GM18507 (cell line): ENCODE results near the gene NME4.
"Not testable (repeated sequence)": the region's sequence is repeated elsewhere in the genome, so short reads cannot be mapped to it uniquely, and the experiment has no call there.

Experiments used
- DNase-seq: peaks from one replicate; pipeline ENCODE4 v3.0.0; 2011; ENCODE audit warnings: low read depth; ENCODE audit not compliant: insufficient read length; ENCODE audit errors: extremely low spot score
- FAIRE-seq: peaks from 2 replicates; lab custom pipeline; 2011; peaks lifted over from hg19 to GRCh38; lab: Jason Lieb, UNC

NME4 gene

GRCh38 chr16:422179-422578 lies 25.2 kb downstream of the NME4 start:
- not testable (repeated sequence) for DNase-seq, FAIRE-seq

- no peak for FAIRE-seq
Measured at GRCh38 chr16:424033-424622, 27.1 kb downstream of the NME4 start.

DNA sequence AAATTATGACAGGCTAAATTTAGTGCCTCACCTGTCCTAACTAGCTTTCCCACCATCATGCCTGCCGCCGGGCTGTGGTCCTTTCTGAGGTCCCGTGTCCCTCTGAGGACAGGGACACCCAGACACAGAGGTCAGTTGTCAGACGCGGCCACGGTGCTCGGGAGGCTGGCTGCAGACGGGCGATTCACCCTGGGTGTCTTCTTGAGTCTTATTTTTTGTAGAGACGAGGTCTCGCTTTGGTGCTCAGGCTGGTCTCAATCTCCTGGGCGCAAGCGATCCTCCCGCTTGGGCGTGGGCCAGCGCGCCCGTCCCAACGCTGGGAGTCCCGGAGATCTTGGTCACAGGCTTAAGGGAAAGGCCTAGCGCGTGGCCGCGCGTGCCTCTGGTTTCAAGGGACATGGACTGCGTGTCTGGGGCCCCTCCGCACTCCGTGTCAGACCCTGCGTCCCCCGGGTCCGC lies 27.7 kb downstream of the NME4 start:
- DNase-seq (no peak), FAIRE-seq (no peak)

More at GRCh38 chr16:424033-424622, 27.1 kb downstream of the NME4 start:
- DNase-seq = no peak

- FAIRE-seq = peak; percentile 69
- peak; percentile 91 for DNase-seq
Measured at GRCh38 chr16:425082-425718, 28.2 kb downstream of the NME4 start, which contains the start of gene RAB11FIP3. Gene RAB11FIP3 (plus strand): TSS chr16:425649. CDS start chr16:426007, 358 bp downstream.

DNA sequence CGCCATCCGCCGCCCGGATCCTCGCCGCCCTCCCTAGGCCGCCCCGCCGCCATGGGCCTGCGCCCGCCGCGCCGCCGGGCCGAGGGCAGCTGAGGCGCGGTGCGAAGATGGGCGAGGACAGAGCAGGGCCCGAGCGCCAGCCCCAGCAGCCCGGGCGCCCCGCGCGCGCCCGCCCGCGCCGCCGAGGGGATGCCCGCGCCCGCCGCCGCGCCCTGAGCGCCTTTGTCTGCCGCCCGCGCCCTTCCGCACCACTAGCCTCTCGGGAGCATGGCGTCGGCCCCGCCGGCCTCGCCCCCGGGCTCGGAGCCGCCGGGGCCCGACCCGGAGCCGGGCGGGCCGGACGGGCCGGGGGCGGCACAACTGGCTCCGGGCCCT lies 28.7 kb downstream of the NME4 start:
- FAIRE-seq = no peak
- DNase-seq = no peak

- FAIRE-seq (no peak), DNase-seq (no peak)
Measured at GRCh38 chr16:426115-426905, 29.3 kb downstream of the NME4 start.

DNA sequence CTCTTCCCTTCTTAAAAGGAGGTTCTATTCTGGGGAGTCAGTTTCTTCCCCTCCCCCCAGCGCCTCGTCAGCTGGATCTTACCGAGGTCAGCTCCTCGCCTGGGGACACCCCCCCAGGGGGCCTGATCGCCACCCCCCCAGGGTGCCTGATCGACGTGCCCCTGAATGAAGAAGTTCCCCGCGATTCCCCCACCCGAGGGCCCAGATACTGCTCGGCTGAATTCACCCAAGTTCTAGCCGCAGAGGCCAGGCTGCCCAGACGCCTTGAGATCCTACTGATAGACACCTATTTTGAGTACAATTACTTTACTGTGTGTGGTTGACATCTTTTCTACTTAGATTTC lies 29.9 kb downstream of the NME4 start:
- FAIRE-seq (no peak), DNase-seq (no peak)

DNA sequence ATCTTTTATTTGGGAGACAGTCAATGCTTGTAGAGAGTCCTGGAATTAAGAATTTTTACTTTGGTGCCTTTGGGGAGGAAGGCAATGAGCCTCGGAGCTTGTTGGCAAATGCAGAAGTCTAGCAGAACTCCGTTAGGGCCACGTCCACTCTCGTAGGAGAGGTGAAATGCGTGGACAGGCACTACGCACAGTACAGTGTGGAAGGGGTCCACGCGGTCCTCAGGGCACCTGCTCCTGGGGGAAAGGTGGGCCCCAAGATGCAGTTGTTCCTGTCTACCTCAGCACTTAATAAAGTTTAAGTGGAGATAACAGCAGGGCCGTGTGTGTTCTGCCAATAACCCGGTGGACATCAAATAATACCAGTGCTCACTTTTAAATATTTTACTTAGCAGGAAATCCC lies 30.3 kb downstream of the NME4 start:
- FAIRE-seq (no peak), DNase-seq (no peak)

GRCh38 chr16:430904-431303 lies 33.9 kb downstream of the NME4 start:
- DNase-seq = no peak
- FAIRE-seq = no peak

- DNase-seq (no peak), FAIRE-seq (no peak)
Measured at GRCh38 chr16:440627-441026, 43.6 kb downstream of the NME4 start.

DNA sequence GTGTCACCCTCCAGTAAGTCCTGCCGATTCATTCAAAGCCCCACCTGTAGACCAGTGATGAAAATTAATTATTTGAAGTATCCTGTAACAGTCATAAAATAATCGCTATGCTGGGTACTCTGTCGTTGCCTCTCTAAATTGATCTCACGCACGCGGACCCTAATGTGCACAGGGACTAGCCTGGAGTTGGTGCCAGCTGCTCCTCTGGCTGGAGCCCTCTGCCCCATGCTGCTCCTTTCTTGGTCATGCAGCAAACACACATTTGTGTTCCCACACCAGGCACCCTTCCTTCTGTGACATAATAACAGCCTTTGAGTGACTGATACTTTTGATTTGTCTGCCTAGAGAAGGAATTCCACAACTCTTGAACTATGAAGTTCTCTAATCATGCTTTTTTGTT lies 44.4 kb downstream of the NME4 start:
- FAIRE-seq (no peak), DNase-seq (no peak)

GRCh38 chr16:442976-443375 lies 46.0 kb downstream of the NME4 start:
- DNase-seq = no peak
- no peak for FAIRE-seq

DNA sequence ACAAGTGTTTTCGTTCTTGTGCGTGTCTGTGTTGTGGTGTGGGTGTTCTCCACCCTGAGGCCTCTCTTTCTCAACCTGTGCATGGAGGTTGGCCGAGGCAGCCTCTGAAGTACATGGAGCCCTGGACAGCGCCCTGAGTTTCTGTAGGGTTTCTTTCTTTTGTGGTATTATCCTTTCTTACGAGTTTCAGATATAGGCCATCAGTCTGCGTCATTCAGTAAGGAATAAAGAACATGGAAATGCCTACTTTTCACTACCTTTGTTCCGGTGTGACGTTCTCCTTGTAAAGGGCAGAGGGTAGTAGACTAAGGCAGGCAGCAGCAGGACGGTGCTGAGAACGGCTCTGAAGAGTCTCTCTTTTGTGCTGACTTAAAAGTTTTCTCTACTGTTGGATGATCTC lies 47.0 kb downstream of the NME4 start:
- no peak for DNase-seq
- FAIRE-seq = no peak

- FAIRE-seq (no peak), DNase-seq (no peak)
Measured at GRCh38 chr16:445566-445965, 48.6 kb downstream of the NME4 start.
